Astrocyte of the cerebellum (primary cell): ENCODE results near the gene MRTFB.

ENCODE experiments used
- DNase-seq: peaks from one replicate; pipeline ENCODE4 v3.0.0-alpha.2; 2011; ENCODE audit warnings: low read depth
- H3K4me3 ChIP-seq: 2 replicates; pipeline ENCODE4 v1.5.1; 2011; ENCODE audit warnings: mild to moderate bottlenecking, low read depth, low read length, moderate library complexity
- in situ Hi-C: cut with HindIII; loops from 2 replicates; pipeline ENCODE4 v1.10.0; 2017; ENCODE audit warnings: low sequenced_read_pairs
- TF ChIP-seq, protein P1 (sequence below): IDR thresholded peaks from 2 replicates; pipeline ENCODE4 v1.5.1; 2012; ENCODE audit warnings: low read length, low read depth, moderate library complexity, mild to moderate bottlenecking; ENCODE audit errors: missing control alignments

The MRTFB gene

GRCh38 chr16:14077918-14078317 lies 6.8 kb downstream of the MRTFB start:
- no peak overlapping the region for H3K4me3 ChIP-seq
- DNase-seq = no peak
- in situ Hi-C loops = no loop called here
- TF ChIP-seq, protein P1, sequence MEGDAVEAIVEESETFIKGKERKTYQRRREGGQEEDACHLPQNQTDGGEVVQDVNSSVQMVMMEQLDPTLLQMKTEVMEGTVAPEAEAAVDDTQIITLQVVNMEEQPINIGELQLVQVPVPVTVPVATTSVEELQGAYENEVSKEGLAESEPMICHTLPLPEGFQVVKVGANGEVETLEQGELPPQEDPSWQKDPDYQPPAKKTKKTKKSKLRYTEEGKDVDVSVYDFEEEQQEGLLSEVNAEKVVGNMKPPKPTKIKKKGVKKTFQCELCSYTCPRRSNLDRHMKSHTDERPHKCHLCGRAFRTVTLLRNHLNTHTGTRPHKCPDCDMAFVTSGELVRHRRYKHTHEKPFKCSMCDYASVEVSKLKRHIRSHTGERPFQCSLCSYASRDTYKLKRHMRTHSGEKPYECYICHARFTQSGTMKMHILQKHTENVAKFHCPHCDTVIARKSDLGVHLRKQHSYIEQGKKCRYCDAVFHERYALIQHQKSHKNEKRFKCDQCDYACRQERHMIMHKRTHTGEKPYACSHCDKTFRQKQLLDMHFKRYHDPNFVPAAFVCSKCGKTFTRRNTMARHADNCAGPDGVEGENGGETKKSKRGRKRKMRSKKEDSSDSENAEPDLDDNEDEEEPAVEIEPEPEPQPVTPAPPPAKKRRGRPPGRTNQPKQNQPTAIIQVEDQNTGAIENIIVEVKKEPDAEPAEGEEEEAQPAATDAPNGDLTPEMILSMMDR = no peak

DNA sequence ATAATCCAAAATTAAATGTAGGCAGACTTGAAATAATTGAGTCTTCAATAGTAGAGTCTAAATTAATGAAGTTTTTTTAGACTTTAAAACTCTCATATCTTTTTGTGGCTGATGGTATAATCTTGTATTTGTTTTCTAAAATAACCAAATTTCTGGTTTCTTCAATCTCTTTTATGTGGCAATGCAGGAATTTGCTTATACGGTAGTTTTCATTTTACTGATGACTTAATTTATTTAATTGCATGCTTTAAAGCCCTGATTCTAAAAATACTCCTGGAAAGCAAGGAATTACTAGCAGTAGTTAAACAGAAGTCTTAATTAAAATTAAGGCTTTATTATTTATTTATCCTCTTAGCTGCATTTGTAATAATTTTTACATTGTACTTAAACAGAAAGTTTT lies 15.4 kb downstream of the MRTFB start:
- no peak for DNase-seq
- in situ Hi-C loops = no loop called here
- H3K4me3 ChIP-seq = no peak overlapping the region
- TF ChIP-seq, protein P1 = no peak

DNA sequence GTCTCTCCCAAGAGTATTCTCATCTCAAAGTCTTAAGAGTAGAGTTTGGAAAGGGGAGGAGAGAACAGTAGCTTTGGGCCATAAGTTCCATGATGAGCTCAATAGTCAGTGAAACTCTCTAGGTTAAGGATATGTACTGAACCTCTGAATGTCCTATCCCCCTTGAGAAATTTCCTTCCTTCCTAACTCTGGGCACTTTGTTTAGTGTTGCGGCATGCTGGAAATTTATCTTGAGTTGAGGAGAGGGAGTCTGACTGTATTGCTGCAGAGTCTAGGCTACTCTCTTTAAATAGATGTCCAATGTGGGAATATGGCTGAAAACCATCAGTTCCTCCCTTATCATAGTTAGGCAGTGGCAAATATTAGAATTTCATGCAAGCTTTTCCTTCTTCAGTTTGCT lies 16.1 kb downstream of the MRTFB start:
- in situ Hi-C loops = no loop called here
- DNase-seq = no peak
- TF ChIP-seq, protein P1 = no peak
- H3K4me3 ChIP-seq = no peak overlapping the region

GRCh38 chr16:14087590-14088154 lies 16.6 kb downstream of the MRTFB start:
- TF ChIP-seq, protein P1 = no peak
- in situ Hi-C loops = no loop called here
- DNase-seq = no peak
- no peak overlapping the region for H3K4me3 ChIP-seq

- TF ChIP-seq, protein P1 = no peak
- in situ Hi-C loops = no loop called here
- no peak for DNase-seq
- H3K4me3 ChIP-seq = no peak overlapping the region
These were observed 17.1 kb downstream of the MRTFB start for GRCh38 chr16:14088155-14088753.

- TF ChIP-seq, protein P1 = no peak
- DNase-seq = no peak
- H3K4me3 ChIP-seq = no peak overlapping the region
- in situ Hi-C loops = no loop called here
These were observed 18.2 kb downstream of the MRTFB start for GRCh38 chr16:14089283-14089823.
